Measurements from ENCODE around the gene TUBGCP5.

TUBGCP5 gene

GRCh38 chr15:22951381-22952280 lies 87.7 kb downstream of the TUBGCP5 start:
- DNase-seq: no peak

- no peak for DNase-seq
These were observed 88.4 kb downstream of the TUBGCP5 start for GRCh38 chr15:22951031-22951380.

- DNase-seq: no peak
These were observed 88.9 kb downstream of the TUBGCP5 start for GRCh38 chr15:22950256-22950990.
